D721Med (cell line): ENCODE results near the gene GIMD1.

Source experiments
- DNase-seq: peaks from one replicate; pipeline ENCODE4 v3.0.0; 2011; ENCODE audit warnings: low spot score; ENCODE audit not compliant: insufficient read length
- FAIRE-seq: peaks from 2 replicates; lab custom pipeline; 2011; peaks lifted over from hg19 to GRCh38; lab: Jason Lieb, UNC
- TF ChIP-seq, protein P1 (sequence below): IDR thresholded peaks from 2 replicates; pipeline ENCODE4 v1.5.1; 2012; ENCODE audit warnings: mild to moderate bottlenecking, control low read depth; ENCODE audit not compliant: insufficient read depth; ENCODE audit errors: missing control alignments

GIMD1 gene

DNA sequence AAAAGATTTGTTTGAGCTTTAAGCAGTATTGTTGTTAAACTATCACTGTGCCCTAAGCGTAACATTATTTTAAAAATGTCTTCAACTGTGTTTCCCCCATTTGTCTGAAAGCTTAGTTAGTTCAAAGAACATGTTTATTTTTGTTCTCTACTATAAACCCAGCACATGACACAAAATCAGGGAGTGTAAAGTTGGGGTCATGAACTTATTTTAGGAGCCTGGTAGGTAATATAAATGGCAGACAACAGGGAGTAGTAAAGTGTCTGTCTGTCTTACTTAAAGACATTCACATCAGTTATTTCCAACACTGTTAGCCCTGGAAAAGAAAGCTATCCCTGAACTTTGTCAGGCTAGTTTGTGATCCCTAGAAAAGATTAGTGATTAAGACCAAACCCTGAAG, 48.3 kb downstream of the GIMD1 start:
- DNase-seq (no peak), FAIRE-seq (no peak)
- TF ChIP-seq, protein P1, sequence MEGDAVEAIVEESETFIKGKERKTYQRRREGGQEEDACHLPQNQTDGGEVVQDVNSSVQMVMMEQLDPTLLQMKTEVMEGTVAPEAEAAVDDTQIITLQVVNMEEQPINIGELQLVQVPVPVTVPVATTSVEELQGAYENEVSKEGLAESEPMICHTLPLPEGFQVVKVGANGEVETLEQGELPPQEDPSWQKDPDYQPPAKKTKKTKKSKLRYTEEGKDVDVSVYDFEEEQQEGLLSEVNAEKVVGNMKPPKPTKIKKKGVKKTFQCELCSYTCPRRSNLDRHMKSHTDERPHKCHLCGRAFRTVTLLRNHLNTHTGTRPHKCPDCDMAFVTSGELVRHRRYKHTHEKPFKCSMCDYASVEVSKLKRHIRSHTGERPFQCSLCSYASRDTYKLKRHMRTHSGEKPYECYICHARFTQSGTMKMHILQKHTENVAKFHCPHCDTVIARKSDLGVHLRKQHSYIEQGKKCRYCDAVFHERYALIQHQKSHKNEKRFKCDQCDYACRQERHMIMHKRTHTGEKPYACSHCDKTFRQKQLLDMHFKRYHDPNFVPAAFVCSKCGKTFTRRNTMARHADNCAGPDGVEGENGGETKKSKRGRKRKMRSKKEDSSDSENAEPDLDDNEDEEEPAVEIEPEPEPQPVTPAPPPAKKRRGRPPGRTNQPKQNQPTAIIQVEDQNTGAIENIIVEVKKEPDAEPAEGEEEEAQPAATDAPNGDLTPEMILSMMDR, result no peak

DNA sequence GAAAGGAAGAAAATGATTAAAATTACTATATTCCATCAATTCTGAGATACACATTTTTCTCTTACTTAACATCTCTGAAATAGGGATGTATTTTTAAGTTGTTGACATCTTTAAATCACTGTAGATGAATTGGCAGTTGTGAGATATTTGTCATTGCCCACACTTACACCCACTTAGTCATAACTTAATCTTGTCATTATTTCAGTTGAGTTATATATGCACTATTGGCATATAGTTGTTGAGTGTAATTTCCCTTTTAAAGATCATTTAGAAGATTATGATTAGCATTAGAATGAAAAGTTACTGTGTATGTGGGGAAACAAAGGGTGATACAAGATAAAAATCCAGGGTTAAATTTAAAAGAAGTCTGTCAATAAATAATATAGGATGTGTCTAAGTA, 50.1 kb downstream of the GIMD1 start:
- TF ChIP-seq, protein P1, result no peak
- DNase-seq (no peak), FAIRE-seq (no peak)

DNA sequence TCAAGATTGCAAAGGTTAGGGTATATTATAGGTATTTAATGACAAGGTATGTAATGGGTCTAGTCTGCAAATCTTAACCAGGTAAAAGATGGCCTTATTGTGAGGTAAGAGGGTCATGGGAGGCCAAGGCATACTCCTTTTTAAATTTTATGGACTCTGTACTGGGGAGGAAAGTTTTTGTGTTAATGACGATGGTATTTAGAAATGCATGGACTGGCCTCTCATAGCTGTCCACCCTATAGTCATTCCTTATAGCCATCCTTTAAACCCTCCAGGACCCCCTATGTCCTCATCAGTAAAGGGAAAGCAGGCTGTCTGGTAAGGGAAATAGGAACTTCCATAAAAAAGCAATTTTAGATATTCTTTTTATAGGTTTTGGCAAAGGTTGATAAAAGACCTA, 50.8 kb downstream of the GIMD1 start:
- TF ChIP-seq, protein P1, result no peak
- no peak for FAIRE-seq
- no peak for DNase-seq

DNA sequence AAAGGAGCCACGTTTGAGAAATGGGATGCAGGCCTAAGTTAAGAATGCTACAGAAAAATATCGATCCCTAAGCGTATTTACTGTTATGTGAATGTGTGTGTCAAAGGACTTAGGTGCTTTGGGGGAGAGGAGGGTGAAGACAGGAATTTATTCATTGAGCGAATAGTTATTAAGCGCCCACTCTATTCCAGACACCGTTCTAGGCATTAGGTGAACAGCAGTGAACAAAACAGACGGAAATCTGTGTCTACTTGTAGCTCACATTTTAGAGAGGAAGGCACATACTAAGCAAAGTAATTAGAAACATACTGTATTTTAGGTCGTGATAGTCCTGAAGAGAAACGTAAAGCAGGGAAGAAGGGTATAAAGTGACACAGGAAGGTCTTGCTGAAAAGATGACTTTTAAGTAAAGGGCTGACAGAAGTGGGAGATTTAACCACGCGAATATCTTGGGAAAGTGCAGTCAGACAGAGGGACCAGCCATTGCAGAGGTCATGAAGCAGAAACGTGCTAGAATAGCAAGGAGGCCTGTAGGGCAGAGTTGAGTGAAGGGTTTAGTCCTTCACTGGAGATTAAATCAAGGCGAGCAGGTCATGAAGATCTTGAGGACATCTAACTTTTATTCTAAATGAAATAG, 51.7 kb downstream of the GIMD1 start:
- no peak for DNase-seq
- TF ChIP-seq, protein P1, result no peak
- FAIRE-seq, result no peak

DNA sequence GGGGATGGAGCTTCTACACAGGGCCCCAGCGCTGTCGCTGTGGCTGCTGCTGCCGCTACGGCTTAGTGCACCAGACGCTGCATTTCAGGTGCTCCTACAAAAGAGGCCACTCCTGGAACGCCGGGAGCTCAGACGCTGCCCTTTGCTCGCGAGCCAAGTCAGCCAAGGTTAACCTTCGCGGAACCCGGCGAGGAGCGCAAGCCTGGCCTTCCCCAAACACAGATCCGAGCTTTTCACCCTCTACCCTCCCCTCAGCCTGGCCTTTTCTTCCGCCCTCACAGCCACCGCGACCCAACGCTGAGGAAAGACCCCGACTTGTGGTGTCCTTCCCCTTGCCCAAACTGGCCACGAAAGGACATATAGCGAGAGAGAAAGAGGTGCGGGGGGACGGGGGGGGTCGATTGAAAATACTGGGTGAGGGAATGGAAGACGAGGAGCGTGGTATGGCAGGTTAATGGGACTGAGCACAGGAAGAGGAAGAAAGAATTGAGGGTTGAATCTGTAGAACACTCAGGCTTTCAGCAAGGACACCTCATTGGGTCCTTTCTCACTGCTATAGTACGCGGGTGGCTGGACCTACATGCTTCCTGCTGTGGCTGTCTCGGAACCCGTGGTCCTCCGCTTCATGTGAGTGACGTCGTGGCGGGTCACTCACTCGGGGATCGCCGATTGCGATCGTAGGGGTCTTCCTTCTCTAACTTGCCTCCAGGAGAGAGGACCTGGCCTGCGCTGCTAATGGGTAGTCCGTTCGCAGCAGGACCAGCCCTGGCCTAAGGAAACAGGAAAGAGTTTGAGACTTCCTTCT, 52.4 kb downstream of the GIMD1 start, which contains the start of the genes AIMP1 and TBCK:
Gene AIMP1 (plus strand): TSS at position 583 of the 805 bp plus-strand sequence. CDS start 8,460 bp downstream, outside the sequence.
Gene TBCK (minus strand): TSS at position 242 of the 805 bp plus-strand sequence. CDS start 7,249 bp downstream, outside the sequence.
- peak; percentile 85 for FAIRE-seq
- no peak for DNase-seq
- TF ChIP-seq, protein P1, result no peak

DNA sequence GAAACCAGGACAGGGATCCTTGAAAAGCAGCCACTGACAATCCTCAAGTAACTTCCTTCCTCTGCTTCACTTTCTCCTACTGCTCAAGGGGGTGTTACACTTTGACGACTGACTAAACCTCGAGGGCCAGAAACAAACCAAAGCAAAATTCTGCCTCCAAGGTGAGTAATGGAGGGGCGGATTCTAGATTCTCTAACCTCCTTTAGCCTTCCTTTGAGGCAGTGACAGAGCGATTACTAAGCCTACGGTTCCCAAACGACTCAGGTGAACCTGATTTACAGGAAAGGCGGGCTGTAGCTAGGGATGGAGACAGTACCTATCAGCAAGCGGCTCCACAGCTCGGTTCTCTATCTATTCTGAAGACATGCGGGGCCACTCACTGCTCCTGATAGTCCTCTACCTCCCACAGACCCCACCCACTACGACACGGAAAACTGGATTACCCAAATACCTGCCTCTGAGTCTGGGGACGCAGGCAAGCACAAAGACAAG, 53.1 kb downstream of the GIMD1 start:
- no peak for DNase-seq
- TF ChIP-seq, protein P1, result no peak
- no peak for FAIRE-seq
